Measurements from ENCODE around the gene LDLRAD4.

Gene LDLRAD4

DNA sequence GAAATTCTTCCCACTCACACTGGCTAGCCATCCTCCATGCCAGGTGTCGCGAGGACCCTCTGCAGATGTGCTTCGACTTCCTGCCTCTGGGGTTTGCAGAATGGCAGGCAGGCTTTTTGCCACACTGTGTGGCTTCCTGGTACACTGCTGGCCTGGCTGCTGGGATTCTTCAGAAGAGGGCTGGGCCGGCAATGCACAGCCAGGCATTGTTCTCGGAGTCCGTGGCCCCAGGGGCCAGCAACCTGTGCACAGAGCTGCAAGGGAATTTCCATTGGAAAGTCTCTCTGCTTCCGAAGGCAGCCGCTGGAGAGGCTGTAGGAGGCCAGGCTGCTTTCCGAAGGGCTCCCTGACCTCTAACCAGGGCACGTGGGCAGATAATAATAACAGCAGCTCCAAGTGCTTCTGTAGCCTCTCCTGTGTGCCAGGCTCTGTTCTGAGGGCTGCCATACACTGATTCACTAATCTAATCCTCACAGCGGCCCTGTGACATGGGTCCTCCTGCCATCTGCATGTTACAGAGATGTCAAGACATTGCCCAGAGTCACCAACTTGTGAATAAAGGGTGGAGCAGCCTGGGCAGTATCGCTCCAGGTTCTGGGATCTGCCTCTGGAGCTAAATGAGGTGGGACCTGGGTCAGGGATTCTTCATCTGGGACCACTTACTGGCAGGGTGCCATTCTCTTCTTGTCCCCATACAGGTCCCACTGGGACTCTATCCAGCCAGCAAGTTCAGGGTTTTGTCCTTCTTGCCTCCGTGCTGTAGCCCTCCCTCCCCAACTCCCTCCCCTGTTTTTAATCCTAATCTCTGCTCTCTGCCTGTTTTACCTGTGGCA, 5.0 kb downstream of the LDLRAD4 start:
- H3K4me3 ChIP-seq (replicated peaks in 1 of 2; ENCODE audit: low read depth in 2 of 2, low read length in 2 of 2), result no peak overlapping the region
- TF ChIP-seq, protein P1, sequence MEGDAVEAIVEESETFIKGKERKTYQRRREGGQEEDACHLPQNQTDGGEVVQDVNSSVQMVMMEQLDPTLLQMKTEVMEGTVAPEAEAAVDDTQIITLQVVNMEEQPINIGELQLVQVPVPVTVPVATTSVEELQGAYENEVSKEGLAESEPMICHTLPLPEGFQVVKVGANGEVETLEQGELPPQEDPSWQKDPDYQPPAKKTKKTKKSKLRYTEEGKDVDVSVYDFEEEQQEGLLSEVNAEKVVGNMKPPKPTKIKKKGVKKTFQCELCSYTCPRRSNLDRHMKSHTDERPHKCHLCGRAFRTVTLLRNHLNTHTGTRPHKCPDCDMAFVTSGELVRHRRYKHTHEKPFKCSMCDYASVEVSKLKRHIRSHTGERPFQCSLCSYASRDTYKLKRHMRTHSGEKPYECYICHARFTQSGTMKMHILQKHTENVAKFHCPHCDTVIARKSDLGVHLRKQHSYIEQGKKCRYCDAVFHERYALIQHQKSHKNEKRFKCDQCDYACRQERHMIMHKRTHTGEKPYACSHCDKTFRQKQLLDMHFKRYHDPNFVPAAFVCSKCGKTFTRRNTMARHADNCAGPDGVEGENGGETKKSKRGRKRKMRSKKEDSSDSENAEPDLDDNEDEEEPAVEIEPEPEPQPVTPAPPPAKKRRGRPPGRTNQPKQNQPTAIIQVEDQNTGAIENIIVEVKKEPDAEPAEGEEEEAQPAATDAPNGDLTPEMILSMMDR (IDR thresholded peaks at IDR 0.05; ENCODE audit: low read depth, low read length), result no peak
- no peak for DNase-seq (ENCODE audit: low read depth in 2 of 2)

GRCh38 chr18:13225261-13225660, 6.7 kb downstream of the LDLRAD4 start:
- TF ChIP-seq, protein P1 (IDR thresholded peaks at IDR 0.05; ENCODE audit: low read depth, low read length), result no peak
- no peak for DNase-seq (ENCODE audit: low read depth in 2 of 2)
- H3K4me3 ChIP-seq (replicated peaks in 1 of 2; ENCODE audit: low read depth in 2 of 2, low read length in 2 of 2), result no peak overlapping the region

DNA sequence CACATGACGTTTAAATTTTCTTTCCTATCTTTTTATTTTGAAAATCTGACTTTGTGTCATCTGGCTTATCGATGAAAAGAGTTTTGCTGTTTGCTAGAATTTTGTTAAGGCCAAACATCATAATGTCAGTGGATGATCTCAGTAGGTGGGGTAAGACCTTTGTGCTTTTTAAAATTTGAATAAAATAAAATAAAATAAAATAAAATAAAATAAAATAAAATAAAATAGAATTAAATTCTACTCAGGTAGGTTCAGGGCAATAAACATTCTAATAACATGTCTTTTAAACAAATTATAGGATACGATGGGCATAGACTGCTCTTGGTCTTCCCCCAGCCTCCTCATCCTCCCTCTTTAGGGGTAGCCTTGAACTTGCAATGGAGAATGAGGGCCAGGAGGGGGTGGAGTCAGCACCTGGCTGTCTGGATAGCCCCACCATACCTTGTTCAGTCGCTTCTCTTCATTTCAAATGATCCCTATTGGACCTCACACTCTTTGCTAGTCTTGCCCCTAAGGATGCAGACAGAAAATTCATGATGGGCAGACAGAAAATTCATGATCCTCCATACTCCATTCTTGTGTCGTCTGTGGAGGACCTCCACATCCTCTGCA, 8.1 kb downstream of the LDLRAD4 start:
- no peak overlapping the region for H3K4me3 ChIP-seq (replicated peaks in 1 of 2; ENCODE audit: low read depth in 2 of 2, low read length in 2 of 2)
- TF ChIP-seq, protein P1 (IDR thresholded peaks at IDR 0.05; ENCODE audit: low read depth, low read length), result no peak
- no peak for DNase-seq (ENCODE audit: low read depth in 2 of 2)

GRCh38 chr18:13227910-13228309, 9.3 kb downstream of the LDLRAD4 start:
- H3K4me3 ChIP-seq (replicated peaks in 1 of 2; ENCODE audit: low read depth in 2 of 2, low read length in 2 of 2), result no peak overlapping the region
- TF ChIP-seq, protein P1 (IDR thresholded peaks at IDR 0.05; ENCODE audit: low read depth, low read length), result no peak
- no peak for DNase-seq (ENCODE audit: low read depth in 2 of 2)

DNA sequence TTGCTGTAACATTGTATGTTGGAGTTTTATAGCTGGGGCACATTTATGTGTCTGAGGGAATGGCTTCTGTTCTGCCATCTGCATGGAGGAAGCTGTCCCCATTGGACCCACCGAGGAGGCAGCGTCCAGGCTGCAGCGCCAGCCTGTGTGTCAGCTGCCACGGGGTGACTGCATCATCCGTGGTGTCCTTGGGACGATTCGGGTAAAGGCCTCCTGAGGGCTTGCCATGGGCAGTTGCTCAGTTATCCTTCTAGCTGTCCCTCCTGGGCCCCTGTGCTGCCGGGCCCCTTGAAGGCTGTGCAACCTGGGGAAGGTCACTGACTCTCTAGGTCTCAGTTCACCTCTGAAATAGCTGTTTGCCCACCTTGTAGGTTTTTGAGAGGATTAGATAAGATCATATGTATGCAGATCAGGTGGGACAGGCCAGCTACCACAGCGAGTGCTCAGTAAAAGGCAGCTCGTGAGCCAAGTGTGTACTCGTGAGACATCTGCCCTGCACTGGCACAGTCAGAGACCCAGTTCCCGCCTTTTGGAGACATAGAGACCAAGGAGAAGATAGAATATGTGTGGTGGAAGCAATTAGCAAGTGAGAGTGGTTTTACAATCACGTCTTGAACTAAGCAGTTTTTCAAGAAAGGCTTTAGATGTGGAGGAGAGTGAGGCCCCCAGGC, 10.6 kb downstream of the LDLRAD4 start:
- no peak for DNase-seq (ENCODE audit: low read depth in 2 of 2)
- H3K4me3 ChIP-seq (replicated peaks in 1 of 2; ENCODE audit: low read depth in 2 of 2, low read length in 2 of 2), result no peak overlapping the region
- TF ChIP-seq, protein P1 (IDR thresholded peaks at IDR 0.05; ENCODE audit: low read depth, low read length), result no peak

- no peak overlapping the region for H3K4me3 ChIP-seq (replicated peaks in 1 of 2; ENCODE audit: low read depth in 2 of 2, low read length in 2 of 2)
- DNase-seq (ENCODE audit: low read depth in 2 of 2), result no peak
- TF ChIP-seq, protein P1 (IDR thresholded peaks at IDR 0.05; ENCODE audit: low read depth, low read length), result no peak
These were observed 12.6 kb downstream of the LDLRAD4 start for GRCh38 chr18:13231151-13231550.
